HL-60 (cell line): Measurements from ENCODE around the gene CFAP57.

ENCODE experiments used
- TF ChIP-seq, protein P1 (sequence below): IDR thresholded peaks from one replicate; pipeline ENCODE4 v1.5.1; 2011; ENCODE audit warnings: low read length, control low read depth, inconsistent platforms; ENCODE audit not compliant: insufficient read depth
- TF ChIP-seq, protein P2 (sequence below): IDR thresholded peaks from 2 replicates; pipeline ENCODE4 v1.6.1; 2012; ENCODE audit warnings: low read depth; ENCODE audit not compliant: insufficient replicate concordance

DNA sequence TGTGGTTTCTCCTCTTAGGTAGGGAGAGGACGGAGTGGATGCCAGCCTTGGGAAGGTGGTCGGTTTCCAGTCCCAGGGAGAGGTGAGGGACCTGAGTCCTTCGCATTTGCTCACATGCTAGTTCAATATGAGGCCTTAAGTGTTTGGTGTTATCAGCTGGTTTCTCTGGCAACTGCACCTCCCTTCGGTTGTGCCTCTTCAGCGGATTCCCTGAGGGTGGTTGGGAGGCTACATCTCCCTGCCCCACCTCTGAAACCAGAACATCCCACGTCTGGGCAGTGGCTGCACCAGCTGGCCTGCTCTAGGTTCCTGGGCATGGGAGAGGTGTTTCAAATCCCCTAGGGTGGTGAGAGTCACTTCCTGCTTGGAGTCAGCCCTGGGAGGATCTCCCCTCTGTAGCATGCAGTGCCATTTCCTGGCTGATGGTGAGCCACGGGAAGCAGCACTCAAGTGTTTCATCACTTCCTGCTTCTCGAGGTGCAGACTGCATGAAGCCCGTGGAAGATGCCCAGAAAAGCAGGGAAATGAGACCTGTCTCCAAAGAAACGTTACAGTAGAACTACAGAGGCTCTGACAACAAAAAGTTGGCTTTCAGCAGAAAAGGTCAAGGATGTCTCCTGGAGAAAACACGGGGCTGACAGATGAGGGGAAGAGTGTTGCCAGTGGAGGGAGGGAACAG, 102.1 kb downstream of the CFAP57 start:
- TF ChIP-seq, protein P1, sequence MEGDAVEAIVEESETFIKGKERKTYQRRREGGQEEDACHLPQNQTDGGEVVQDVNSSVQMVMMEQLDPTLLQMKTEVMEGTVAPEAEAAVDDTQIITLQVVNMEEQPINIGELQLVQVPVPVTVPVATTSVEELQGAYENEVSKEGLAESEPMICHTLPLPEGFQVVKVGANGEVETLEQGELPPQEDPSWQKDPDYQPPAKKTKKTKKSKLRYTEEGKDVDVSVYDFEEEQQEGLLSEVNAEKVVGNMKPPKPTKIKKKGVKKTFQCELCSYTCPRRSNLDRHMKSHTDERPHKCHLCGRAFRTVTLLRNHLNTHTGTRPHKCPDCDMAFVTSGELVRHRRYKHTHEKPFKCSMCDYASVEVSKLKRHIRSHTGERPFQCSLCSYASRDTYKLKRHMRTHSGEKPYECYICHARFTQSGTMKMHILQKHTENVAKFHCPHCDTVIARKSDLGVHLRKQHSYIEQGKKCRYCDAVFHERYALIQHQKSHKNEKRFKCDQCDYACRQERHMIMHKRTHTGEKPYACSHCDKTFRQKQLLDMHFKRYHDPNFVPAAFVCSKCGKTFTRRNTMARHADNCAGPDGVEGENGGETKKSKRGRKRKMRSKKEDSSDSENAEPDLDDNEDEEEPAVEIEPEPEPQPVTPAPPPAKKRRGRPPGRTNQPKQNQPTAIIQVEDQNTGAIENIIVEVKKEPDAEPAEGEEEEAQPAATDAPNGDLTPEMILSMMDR = no peak
- TF ChIP-seq, protein P2, sequence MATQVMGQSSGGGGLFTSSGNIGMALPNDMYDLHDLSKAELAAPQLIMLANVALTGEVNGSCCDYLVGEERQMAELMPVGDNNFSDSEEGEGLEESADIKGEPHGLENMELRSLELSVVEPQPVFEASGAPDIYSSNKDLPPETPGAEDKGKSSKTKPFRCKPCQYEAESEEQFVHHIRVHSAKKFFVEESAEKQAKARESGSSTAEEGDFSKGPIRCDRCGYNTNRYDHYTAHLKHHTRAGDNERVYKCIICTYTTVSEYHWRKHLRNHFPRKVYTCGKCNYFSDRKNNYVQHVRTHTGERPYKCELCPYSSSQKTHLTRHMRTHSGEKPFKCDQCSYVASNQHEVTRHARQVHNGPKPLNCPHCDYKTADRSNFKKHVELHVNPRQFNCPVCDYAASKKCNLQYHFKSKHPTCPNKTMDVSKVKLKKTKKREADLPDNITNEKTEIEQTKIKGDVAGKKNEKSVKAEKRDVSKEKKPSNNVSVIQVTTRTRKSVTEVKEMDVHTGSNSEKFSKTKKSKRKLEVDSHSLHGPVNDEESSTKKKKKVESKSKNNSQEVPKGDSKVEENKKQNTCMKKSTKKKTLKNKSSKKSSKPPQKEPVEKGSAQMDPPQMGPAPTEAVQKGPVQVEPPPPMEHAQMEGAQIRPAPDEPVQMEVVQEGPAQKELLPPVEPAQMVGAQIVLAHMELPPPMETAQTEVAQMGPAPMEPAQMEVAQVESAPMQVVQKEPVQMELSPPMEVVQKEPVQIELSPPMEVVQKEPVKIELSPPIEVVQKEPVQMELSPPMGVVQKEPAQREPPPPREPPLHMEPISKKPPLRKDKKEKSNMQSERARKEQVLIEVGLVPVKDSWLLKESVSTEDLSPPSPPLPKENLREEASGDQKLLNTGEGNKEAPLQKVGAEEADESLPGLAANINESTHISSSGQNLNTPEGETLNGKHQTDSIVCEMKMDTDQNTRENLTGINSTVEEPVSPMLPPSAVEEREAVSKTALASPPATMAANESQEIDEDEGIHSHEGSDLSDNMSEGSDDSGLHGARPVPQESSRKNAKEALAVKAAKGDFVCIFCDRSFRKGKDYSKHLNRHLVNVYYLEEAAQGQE = no peak
